Left ventricle myocardium superior (tissue), 1 donor: ENCODE measurements around the gene FBXO27. TPM values are rescaled to one million over a fixed set of nuclear protein-coding genes. Genes with fewer than 3 reads are reported as not detected.
"Not testable (repeated sequence)": the region's sequence is repeated elsewhere in the genome, so short reads cannot be mapped to it uniquely, and the experiment has no call there.

ENCODE experiments used
- ATAC-seq: fragments of 200-7000 bp; cut with Tn5 transposase; one replicate; pipeline ENCODE4 v1.9.1; 2020; ENCODE audit warnings: mild to moderate bottlenecking, moderate library complexity
- DNase-seq: peaks from one replicate; pipeline ENCODE4 v3.0.0-alpha.2; 2020
- intact Hi-C: fragments of 100-400 bp; cut with micrococcal nuclease; formaldehyde crosslinking; loops from one replicate; pipeline ENCODE4 v1.11.0; 2022
- total RNA-seq: library from RNA; stranded (reverse); fragmentation: NEBNext Ultra II Directional; extraction: Animal tissue kit (Norgen Biotek cat#: 25700); gene quantifications from one replicate; pipeline ENCODE4 v1.2.1, GENCODE V29; 2021
- donor health status: DM: no; HTN: yes; CAD: no; lungs with severe emphysema.

FBXO27 gene
- total RNA-seq, 1 donor from 2014 or later = 9.7 TPM

DNA sequence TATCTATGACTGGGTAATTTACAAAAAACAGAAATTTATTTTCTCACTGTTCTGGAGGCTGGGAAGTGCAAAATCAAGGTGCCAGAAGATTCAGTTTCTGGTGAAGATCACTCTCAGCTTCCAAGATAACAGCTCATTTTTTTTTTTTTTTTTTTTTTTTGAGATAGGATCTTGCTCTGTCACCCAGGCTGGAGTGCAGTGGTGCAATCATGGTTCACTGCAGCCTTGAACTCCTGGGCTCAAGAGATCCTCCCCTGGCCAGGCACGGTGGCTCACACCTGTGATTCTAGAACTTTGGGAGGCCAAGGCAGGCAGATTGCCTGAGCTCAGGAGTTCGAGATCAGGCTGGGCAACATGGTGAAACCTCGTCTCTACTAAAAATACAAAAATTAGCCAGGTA, 34.8 kb downstream of the FBXO27 start:
- intact Hi-C loops, DNase-seq, ATAC-seq: not testable (repeated sequence)

DNA sequence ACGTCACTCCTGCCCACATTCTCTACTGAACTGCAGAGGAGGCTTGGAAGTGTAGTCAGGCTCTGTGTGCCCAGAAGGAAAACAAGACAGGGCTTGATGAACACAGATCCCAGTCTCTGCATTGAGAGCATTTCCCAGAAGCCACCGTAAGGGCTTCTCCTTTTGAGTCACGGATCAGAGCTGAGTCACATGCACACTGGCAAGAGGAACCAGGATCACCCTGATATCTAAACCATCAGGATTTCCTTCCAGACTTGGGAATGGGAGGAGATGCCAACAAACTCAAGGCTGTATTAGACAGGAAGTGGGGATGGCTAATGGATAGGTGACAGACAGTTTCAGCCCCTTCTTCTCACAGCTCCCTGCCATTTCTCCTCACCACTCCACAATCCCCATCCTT, 39.1 kb downstream of the FBXO27 start:
- intact Hi-C loops = no loop called here
- no peak for DNase-seq
- ATAC-seq = no peak

DNA sequence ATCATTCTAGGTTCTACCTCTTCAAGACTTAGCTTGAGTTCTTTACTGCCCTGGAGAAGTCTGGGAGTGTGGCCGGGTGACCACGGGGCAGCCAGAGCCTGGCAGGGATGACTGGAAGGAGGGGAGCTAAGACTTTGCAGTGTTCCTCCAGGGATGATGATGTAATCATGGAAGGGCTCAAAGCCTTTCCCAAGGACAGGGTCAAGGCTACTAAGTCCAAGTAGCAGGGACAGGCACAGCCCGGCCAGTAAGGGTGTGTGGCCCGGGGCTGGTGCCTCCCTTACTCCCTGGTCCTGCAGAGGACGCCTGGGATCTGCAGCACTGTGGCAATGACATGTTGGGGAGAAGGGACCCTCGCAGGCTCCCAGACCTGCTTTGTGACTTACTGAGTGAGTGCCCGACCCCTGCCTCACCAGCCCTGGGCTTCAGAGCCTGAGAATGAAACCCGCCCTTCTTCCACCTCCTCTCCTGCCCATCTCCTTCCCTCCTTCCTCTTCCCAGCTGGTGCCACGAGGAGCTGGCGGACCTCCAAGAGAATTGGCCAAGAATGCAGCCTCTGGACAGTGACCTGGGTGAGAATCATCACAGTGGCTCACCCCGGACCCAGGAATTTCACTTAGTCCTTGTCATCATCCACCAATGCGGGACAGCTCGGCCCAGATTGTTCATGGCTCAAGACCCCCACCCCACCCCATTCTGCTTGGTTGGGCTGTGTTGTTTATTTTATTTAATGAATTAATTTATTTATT, 41.2 kb downstream of the FBXO27 start:
- DNase-seq = no peak
- ATAC-seq = no peak
- intact Hi-C loops = no loop called here

DNA sequence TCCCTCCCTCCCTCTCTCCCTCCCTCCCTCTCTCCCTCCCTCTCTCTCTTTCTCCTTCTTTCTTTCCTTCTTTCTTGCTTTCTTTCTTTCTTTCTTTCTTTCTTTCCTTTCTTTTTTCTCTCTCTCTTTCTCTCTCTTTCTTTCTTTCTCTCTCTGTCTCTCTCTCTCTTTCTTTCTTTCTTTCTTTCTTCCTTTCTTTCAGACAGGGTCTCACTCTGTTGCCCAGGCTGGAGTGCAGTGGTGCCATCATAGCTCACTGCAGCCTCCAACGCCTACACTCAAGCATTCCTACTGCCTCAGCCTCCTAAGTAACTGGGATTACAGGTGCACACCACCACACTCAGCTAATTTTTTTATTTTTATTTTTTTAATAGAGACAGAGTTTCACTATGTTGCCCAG, 42.7 kb downstream of the FBXO27 start:
- DNase-seq, intact Hi-C loops, ATAC-seq: not testable (repeated sequence)

DNA sequence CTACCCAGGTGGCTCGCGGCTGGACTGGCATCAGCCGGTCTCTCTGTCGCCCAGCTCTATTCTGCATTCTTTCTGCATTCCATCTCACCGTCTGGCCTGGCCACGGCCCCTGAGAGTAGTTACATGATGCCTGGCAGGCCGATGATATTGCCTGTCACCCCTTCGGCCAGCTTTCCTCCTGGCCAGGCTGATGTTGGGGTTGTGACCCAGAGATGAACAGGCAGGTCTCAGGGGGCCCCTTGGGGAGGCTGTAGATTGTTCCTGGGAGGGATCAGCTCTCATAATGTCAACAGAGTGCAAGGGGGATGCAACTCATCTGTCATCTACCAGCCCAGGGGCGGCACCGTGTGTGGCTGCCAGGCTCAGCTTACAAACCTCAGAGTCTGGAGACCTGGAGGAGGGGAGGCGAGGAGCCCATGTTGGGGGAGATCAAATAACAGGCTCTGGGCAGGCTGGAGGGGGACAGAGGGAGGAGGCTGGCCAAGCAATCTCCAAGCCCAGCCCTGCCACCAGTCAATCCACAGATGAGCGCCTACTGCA, 43.2 kb downstream of the FBXO27 start:
- DNase-seq = no peak
- intact Hi-C loops = no loop called here
- no peak for ATAC-seq

DNA sequence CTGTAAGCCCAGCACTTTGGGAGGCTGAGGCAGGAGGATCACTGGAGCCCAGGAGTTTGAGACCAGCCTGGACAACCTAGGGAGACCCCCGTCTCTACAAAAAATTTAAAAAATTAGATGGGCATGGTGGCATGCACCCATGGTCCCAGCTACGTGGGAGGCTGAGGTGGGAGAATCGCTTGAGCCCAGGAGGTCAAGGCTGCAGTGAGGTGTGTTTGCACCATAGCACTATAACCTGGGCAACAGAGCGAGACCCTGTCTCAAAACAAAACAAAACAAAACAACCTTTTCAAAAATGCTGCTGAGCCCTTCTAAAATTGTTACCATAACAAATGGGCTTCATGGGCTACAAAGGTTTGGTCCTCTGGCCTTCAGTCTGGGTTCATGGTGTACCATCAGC, 43.7 kb downstream of the FBXO27 start:
- intact Hi-C loops, DNase-seq, ATAC-seq: not testable (repeated sequence)

DNA sequence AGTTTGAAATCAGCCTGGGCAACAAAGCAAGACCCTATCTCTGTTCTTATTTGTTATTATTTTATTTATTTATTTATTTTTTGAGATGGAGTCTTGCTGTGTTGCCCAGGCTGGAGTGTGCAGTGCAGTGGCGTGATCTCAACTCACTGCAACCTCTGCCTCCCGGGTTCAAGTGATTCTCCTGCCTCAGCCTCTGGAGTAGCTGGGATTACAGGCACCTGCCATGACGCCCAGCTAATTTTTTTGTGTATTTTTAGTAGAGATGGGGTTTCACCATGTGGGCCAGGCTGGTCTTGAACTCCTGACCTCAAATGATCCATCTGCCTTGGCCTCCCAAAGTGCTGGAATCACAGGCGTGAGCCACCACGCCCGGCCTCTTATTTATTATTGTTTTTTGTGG, 44.6 kb downstream of the FBXO27 start:
- ATAC-seq, intact Hi-C loops, DNase-seq: not testable (repeated sequence)

DNA sequence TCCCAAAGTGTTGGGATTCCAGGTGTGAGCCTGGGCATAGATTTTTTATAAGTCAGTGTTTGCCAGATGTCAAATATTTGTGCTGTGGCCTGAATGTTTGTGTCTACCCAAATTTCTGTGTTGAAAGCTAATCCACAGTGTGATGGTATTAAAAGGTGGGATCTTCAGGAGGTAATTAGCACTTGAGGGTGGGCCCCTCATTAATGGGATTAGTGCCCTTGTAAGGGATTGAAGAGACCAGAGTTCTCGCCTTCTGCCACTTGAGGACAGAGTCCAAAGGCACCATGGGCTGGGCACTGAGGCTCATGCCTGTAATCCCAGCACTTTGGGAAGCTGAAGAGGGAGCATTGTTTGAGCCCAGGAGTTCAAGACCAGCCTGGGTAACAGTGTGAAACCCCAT, 47.1 kb downstream of the FBXO27 start:
- DNase-seq (no peak), ATAC-seq (no peak)
- intact Hi-C loops = no loop called here

DNA sequence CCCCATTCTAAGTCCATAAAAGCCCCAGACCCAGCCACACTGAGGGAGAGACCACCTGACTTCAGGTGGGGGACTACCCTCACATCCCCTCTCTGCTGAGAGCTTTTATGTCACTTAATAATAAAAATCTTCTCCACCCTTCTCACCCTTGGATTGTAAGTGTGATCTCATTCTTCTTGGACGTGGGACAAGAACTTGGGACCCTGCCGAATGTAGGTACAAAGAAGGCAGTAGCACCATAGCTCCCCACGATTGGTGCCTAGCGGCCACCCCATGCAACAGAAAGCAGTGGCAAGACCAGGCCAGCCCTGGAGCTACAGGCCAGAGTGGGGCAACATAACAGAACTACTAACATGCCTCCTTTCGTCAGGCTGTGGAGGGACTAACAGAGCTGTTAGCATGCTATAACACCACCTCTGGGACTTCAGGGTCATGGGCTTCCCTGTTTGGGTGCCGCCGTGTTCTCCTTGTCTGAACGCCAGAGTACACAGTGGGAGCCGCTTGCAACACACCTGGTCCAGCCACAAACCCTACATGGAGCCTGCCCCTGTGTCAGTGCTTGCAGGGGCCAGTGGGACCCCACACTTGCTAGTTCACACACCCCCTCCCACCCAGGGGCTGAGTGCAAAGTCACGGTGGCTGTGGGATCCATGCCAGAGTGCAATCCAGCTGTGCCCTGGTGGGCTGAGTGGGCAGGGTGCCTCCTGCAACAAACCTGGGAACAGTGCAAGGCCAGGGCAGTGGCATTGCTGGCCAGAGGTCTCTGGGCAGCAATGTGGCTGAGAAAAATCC, 51.6 kb downstream of the FBXO27 start:
- intact Hi-C loops = no loop called here
- DNase-seq (no peak), ATAC-seq (no peak)

DNA sequence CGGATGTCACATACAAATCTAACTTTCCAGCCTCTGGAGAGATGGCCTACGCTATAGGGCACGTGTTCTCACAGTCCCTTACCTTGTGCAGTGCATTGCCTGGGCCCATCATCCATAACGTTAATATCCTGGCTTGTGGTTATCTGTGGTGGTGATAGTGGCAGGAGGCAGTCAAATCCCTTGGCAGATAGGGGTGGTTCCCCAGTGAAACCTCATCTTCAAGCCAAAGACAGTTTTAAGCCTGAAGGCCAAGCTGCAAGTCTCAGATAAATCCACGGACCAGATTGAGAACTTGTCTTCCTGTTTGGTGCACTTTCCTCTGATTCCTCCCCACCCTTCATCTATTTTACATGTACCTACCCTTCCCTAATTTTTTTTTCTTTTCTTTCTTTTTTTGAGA, 52.5 kb downstream of the FBXO27 start:
- no peak for DNase-seq
- intact Hi-C loops = no loop called here
- ATAC-seq = no peak

DNA sequence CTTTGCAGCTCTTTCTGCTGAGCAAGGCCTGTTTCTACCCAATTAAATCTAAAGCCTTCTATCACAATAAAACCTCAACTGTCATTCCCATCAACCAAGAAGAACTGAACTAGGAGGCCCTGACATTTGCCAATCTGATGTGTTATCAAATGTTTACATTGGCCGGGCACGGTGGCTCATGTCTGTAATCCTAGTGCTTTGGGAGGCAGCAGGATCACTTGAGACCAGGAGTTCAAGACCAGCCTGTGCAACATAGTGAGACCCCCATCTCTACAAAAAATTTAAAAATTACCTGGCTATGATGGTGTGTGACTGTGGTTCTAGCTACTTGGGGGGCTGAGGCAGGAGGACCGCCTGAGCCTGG, 54.0 kb downstream of the FBXO27 start:
- DNase-seq (no peak), ATAC-seq (no peak)
- intact Hi-C loops = no loop called here

DNA sequence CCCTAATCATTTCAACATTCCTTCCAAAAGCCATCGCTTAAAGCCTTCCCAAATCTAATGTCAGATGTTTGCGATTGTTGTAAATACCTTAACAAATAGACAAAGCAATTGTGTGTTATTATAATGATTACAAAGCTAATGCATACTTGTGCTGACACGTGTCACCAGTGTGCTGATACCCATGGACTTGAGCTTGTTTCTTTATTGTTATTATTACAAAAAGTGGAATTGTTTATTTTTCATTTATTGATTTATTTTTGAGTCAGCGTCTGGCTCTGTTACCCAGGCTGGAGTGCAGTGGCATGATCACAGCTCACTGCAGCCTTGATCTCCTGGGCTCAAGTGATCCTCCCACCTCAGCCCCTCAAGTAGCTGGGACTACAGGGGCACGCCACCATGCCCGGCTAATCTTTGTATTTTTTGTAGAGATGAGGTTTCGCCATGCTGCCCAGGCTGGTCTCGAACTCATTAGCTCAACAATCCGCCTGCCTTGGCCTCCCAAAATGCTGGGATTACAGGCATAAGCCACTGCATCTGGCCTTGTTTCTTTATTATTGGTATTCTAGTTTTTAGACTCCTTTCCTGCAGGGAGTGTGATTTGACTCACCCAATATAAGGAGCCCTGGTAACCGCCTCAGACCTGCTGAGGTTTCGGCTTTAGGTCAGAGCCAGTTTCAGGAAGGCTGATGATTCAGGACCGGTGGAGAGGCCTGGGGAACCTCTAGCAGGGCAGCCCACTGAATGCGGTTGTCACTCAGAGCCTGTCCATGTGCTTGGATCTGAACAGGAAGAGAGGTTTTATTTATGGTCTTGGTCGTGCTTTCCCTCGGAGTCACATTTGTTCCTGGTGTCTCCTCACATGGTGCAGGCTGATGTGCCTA, 54.7 kb downstream of the FBXO27 start:
- ATAC-seq (no peak), DNase-seq (no peak)
- intact Hi-C loops = no loop called here

DNA sequence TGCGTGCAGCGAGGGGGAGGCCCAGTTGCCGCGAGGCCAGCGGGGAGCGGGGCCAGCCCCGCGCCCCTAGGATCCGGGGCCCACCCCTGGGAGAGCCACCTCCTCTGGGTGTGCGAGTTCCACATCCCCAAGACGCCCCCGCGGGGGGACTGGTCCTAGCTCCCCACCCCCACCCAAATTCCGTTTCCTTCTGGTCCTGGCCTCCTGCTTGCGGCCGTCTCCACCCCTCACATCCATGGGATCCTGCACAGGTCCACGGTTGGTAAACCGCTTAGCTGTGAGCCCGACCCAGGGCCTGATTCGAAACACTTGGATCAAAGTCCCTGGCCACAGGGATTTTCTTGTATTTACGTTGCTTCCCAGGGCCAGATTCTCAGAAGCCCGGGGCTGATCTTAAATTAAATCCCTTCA, 56.5 kb downstream of the FBXO27 start:
- intact Hi-C loops = no loop called here
- DNase-seq (no peak), ATAC-seq (peak; percentile 57)

DNA sequence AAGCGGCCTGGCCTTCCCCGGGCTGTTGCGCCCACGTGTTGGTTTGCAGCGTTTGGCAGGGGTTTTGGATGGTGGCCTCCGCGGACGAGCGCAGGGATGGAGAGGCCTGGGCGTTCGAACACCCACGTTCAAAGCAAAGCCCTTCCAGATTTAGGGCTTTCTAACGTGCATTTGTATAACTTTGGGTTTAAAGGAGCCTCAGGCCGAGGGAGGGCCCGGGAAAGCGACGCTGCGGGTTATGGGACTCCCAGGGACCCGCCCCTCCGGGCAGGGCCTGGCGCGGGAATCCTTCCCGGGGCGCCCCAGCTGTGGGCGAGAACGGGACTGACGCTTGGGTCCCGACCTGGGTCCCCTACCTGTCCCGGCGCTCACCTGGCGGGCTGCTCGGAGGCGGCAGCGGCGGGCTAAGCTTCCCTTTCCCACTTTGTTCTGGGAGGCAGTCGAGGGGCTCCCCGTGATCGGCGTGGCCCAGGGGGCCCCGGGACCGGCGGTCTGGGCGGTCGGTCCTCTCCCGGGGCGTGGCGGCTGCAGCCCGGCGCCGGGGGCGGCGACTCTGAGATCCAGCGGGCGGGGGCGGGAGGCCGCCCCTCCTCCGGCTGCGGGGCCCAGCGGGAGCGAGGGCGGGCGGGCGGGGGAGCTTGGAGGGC, 57.0 kb downstream of the FBXO27 start, which contains the start of gene FBXO17:
FBXO17 (minus strand) TSS at position 529 of the 647 bp plus-strand sequence. CDS start 25,423 bp downstream, outside the sequence.
- peak; percentile 71 for DNase-seq
- intact Hi-C loops = no loop called here
- ATAC-seq = peak; percentile 93

DNA sequence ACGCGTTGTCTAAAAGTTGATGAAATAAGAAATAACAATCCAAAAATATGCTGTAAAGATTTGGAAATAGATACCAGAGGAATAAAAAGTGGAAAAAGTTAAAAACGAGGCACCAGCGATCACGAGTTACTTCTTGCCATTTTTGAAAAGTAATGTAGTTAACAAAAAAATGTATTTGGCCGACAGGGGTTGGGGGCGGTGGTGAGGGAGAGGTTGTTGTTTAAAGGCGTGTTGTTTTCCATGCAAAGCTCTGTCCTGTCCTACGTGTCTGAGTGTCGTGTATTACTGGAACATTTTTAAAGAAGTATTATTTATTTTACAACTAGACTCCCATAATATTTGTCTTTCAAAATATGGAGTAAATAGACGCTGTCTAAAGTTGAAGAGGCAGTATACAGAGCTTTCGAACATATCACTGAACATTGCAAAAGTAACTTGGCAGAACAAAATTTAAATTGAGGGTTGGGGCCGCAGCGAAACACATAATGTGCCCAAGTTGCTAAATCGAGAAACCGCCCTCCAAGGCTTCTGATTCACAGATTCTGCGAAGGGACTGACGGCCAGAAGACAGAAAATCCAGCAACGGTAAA, 57.6 kb downstream of the FBXO27 start:
- intact Hi-C loops = no loop called here
- ATAC-seq (no peak), DNase-seq (no peak)
